Right lobe of liver (tissue), 4 donors: Measurements from ENCODE around the gene KMT2A.

ENCODE experiments used
- CTCF ChIP-seq, 4 donors: fragments of 200-600 bp in 3 of 4; fragments of 450-650 bp in 1 of 4; IDR thresholded peaks; one replicate each; pipeline versions ENCODE4 v1.5.1 to v1.8.0; 2016 to 2022; ENCODE audit warnings: antibody characterized with exemption in 4 of 4, mild to moderate bottlenecking in 2 of 4
- POLR2A ChIP-seq: fragments of 450-650 bp; IDR thresholded peaks from one replicate; pipeline ENCODE4 v1.6.1; 2017; ENCODE audit warnings: antibody characterized with exemption, mild to moderate bottlenecking
- donor health status: DM: no; HTN: no; CAD: no.
- donor health status: DM: no; HTN: no; CAD: no.
- donor health status: DM: no; HTN: yes; CAD: no.

GRCh38 chr11:118396097-118396501 is 40.2 kb upstream of the KMT2A start:
- no peak for TF ChIP-seq CTCF (IDR thresholded peaks at IDR 0.05)
- TF ChIP-seq POLR2A, result no peak
